Psoas muscle (tissue), 8 donors: ENCODE measurements around the gene DPYSL5. TPM values are rescaled to one million over a fixed set of nuclear protein-coding genes. Genes with fewer than 3 reads are reported as not detected.

Experiments used
- ATAC-seq, 4 donors: fragments of 200-7000 bp; cut with Tn5 transposase; one replicate each; pipeline ENCODE4 v1.9.1; 2020; ENCODE audit warnings: moderate library complexity in 3 of 4, mild to moderate bottlenecking in 2 of 4
- DNase-seq, 2 donors: peaks; one replicate each; pipeline ENCODE4 v3.0.0-alpha.2; 2020
- H3K27ac ChIP-seq: fragments of 200-600 bp; one replicate; pipeline ENCODE4 v1.8.0; 2022
- H3K27me3 ChIP-seq, 3 donors: fragments of 200-600 bp in 1 of 3; one replicate each; pipeline versions ENCODE4 v1.6.1 to v1.8.0; 2013 to 2022; ENCODE audit warnings: low read length in 2 of 3, mild to moderate bottlenecking in 2 of 3, moderate library complexity in 1 of 3; ENCODE audit not compliant: insufficient read depth in 3 of 3
- H3K36me3 ChIP-seq, 2 donors: fragments of 200-600 bp in 1 of 2; one replicate each; pipeline versions ENCODE4 v1.6.1 to v1.8.0; 2013 to 2022; ENCODE audit warnings: low read depth in 1 of 2, mild to moderate bottlenecking in 1 of 2, moderate library complexity in 1 of 2; ENCODE audit not compliant: insufficient read depth in 1 of 2
- H3K4me1 ChIP-seq: fragments of 200-600 bp; one replicate; pipeline ENCODE4 v1.8.0; 2022
- H3K4me3 ChIP-seq: fragments of 200-600 bp; one replicate; pipeline ENCODE4 v1.8.0; 2022; ENCODE audit warnings: mild to moderate bottlenecking
- H3K9me3 ChIP-seq: fragments of 200-600 bp; one replicate; pipeline ENCODE4 v1.8.0; 2022
- WGBS, 3 donors: extraction: QIAGEN DNeasy Blood & Tissue Kit; methylation state at CpG; one replicate each; pipeline versions ENCODE4 v1.1.6 to v1.1.7; 2013; 5-methylcytosine and 5-hydroxymethylcytosine counted together
- intact Hi-C, 2 donors: fragments of 100-400 bp; cut with DNase I; formaldehyde crosslinking; loops; one replicate each; pipeline versions ENCODE4 v1.11.0 to v1.14.2; 2022
- polyA plus RNA-seq, 3 donors: library from polyadenylated mRNA; stranded (reverse); fragments of 200-250 nt; gene quantifications; one replicate each; pipeline ENCODE4 v1.2.3, GENCODE V29; 2013
- total RNA-seq, 4 donors: library from RNA; stranded (reverse); fragmentation: NEBNext Ultra II Directional in 2 of 4; extraction: Animal tissue kit (Norgen Biotek cat#: 25700) in 2 of 4; gene quantifications; one replicate each; pipeline versions ENCODE4 v1.2.1 to v1.2.4, GENCODE V29; 2021 to 2023
- TF ChIP-seq, protein P1 (sequence below): fragments of 200-600 bp; IDR thresholded peaks from one replicate; pipeline ENCODE4 v1.8.0; 2022; ENCODE audit warnings: antibody characterized with exemption
- donor health status: healthy with polysubstance abuse.
- donor health status: DM: no; HTN: no; CAD: no; lungs with moderate emphysema.
- donor health status: Bipolar disorder and iron deficiency.
- donor health status: healthy.
- donor health status: DM: yes; HTN: yes; CAD: no.
- donor health status: DM: no; HTN: no; CAD: no.
- donor health status: DM: no; HTN: no; CAD: no.
- donor health status: DM: yes; HTN: yes; CAD: no.

DPYSL5 gene
- total and polyA plus RNA-seq, 7 donors: 0.03 to 0.39 (median 0.08) TPM; not detected in 3

DNA sequence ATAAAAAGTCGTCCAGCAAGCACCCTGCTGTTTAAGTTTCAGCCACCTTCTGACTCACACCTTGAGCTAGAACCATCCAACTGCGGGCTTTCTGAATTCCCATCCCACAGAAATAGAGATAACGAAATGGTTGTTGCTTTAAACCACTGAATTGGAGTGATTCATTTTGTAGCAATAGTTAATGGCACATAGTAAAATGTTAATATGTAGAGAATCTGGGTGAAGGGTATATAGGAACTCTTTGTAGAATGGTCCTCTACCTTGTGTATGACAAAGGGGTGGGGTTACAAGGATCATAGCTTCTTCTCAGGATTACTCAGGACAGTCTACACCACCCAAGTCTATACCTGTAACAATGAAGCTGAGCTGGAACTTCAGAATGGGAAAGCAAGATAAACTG is 120.1 kb downstream of the DPYSL5 start:
- Histone ChIP-seq H3K4me3 (no peak overlapping the region), H3K4me1 (peaks cover 18% of the 10 kb centered on the region), H3K27ac (no peak overlapping the region), H3K9me3 (no peaks in the 10 kb centered on the region), H3K36me3 (no peaks in the 10 kb centered on the region), H3K27me3 (no peaks in the 10 kb centered on the region)
- intact Hi-C loops: loop anchor here in 1 of 2 donors (10.0 kb wide), 1 partner anchor 237 kb away; no protein-coding TSS in a partner anchor
- no peak for DNase-seq
- 77 to 84% (median 83%) methylated on average over 3 of the region's 3 CpGs for WGBS, 3 donors
- no peak for ATAC-seq
- TF ChIP-seq, protein P1, sequence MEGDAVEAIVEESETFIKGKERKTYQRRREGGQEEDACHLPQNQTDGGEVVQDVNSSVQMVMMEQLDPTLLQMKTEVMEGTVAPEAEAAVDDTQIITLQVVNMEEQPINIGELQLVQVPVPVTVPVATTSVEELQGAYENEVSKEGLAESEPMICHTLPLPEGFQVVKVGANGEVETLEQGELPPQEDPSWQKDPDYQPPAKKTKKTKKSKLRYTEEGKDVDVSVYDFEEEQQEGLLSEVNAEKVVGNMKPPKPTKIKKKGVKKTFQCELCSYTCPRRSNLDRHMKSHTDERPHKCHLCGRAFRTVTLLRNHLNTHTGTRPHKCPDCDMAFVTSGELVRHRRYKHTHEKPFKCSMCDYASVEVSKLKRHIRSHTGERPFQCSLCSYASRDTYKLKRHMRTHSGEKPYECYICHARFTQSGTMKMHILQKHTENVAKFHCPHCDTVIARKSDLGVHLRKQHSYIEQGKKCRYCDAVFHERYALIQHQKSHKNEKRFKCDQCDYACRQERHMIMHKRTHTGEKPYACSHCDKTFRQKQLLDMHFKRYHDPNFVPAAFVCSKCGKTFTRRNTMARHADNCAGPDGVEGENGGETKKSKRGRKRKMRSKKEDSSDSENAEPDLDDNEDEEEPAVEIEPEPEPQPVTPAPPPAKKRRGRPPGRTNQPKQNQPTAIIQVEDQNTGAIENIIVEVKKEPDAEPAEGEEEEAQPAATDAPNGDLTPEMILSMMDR: no peak

DNA sequence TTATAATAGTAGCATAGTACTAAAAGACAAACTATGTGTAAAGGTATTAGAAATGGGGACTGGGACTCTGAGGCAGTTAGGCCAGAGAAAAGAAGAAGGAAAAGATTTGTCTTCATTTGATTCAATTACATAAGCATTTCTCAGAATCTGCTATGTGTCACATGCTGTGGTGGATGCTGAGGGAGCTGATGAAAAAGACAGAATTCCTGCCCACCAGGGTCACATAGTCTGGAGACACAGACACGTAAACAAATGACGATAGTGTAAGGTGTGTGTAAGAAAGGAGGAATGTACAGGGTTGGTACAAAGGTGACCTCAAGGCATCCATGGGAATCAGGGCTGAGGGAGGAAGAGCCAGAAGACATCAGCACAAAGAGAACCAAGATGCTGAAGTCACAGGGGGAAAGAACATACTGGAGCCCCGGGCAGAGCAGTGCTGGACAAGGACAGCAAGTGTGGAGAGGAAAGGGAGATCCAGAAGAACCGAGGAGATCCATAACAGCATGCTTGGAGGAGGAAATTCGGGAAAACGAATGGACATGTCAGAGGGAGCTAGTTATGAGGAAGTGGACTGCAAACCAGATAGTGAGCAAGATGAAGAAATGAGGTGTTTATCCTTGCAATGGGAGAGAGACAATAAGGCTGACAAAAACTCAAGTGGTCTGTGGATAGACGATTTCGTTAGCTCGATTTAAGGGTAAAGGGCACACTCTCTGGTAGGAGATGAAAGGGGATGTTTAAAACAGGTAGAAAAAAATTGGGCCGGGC is 121.3 kb downstream of the DPYSL5 start:
- Histone ChIP-seq H3K36me3 (no peaks in the 10 kb centered on the region), H3K27me3 (no peaks in the 10 kb centered on the region), H3K27ac (no peak overlapping the region), H3K4me3 (no peak overlapping the region), H3K9me3 (no peaks in the 10 kb centered on the region), H3K4me1 (peaks cover 27% of the 10 kb centered on the region)
- intact Hi-C loops: loop anchor here in 1 of 2 donors (10.0 kb wide), 1 partner anchor 236 kb away; no protein-coding TSS in a partner anchor
- no peak for ATAC-seq
- TF ChIP-seq, protein P1: no peak
- 76 to 83% (median 77%) methylated on average over 10 of the region's 10 CpGs for WGBS, 3 donors
- no peak for DNase-seq

DNA sequence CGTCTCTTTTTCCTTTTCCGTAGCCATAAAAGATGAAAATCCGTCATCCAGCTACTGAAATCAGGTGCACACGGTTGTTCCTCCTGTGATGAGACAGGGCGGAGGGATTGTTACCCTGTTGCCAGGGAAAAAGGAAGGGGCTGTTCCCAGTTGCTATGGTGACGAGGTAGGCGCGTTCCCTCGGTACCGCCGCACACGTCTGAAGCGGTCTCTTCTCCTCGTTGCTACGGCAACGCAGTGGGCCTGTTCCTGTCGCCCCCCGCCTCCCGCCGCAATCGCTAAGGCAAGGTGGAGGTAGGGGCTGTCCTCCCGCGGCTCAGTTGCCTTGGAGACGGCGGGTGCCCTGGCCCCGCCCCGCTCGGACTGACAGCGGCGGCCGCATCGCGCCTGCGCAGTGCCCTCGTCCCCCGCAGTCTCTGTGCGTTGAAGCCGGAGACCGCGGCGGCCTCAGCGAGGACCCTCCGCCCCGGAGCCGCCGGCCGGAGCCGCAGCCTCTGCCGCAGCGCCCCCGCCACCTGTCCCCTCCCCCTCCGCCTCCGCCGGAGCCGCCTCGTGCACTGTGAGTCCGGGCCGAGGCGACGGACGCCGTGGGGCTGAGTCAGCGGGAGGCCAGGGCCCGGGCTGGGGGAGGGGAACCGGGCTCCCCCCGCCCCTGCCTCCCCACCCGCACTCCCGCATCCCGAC is 122.5 kb downstream of the DPYSL5 start, which contains the start of gene MAPRE3:
TSS of gene MAPRE3 (plus strand) at position 394 of the 684 bp plus-strand sequence. CDS start 51,582 bp downstream, outside the sequence.
- DNase-seq (peak; percentile 84 to 88), ATAC-seq (peak; percentile 79 to 87 (median 86))
- WGBS, 3 donors: 0 to 1% (median 1%) methylated on average over 44 to 69 of the region's 69 CpGs
- Histone ChIP-seq H3K9me3 (no peaks in the 10 kb centered on the region), H3K4me1 (peaks cover 38% of the 10 kb centered on the region), H3K4me3 (peak within 1 kb of the TSS; percentile 96), H3K27ac (peak within 1 kb of the TSS; percentile 96), H3K27me3 (no peaks in the 10 kb centered on the region), H3K36me3 (no peaks in the 10 kb centered on the region)
- intact Hi-C loops: loop anchor here in 1 of 2 donors (10.0 kb wide), 1 partner anchor 334 kb away; the partner anchor contains the start of gene UCN
- TF ChIP-seq, protein P1: no peak

DNA sequence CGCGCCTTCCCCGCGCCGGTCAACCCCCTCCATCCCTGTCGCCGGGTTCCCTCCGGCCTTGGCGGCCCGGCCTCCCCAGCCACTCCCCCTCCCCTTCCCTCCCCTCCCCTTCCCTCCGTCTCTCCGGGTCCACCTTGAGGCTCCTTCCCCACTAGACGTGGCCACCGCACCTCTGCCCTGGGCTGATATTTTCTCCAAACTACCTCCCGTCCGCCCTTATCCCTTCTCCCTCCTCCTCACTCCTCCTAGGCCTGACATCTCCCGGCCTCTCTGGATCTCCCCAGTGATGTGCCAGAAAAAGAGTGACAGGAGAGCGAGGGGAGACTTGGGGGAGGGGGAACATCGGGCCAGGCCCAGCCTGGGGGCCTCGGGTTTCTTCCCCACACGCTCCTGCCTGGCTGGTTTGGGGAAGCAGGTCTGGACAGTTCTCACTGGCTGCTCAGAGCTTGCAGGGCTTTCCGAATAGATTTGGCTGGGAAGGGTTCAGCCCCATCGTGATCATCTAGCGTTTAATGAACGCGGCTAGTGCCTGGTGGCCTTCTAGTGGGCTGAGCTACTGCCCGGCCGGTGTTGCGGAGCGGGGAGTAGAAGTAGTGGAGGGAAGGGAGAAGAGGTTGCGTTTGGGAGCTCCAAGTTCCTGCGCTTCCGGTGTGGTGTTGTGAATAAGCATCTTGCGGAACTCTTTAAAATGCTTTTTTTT is 123.1 kb downstream of the DPYSL5 start:
- WGBS, 3 donors: 5 to 10% (median 5%) methylated on average over 29 to 34 of the region's 34 CpGs
- no peak for DNase-seq

More for the DNA sequence above, 123.1 kb downstream of the DPYSL5 start:
- TF ChIP-seq, protein P1: no peak
- intact Hi-C loops: loop anchor here in 1 of 2 donors (10.0 kb wide), 1 partner anchor 334 kb away; the partner anchor contains the start of gene UCN
- Histone ChIP-seq H3K27me3 (no peaks in the 10 kb centered on the region), H3K4me1 (peaks cover 45% of the 10 kb centered on the region), H3K36me3 (no peaks in the 10 kb centered on the region), H3K27ac (peak overlapping the region; percentile 96), H3K9me3 (no peaks in the 10 kb centered on the region), H3K4me3 (peak overlapping the region; percentile 96)
- peak; percentile 27 to 52 (median 37) for ATAC-seq
